HEK293 (cell line): ENCODE measurements around the gene TK1.

ENCODE experiments used
- CTCF ChIA-PET: fragments of 350-600 bp; formaldehyde crosslinking; extraction: SDS; loops from one replicate; lab custom pipeline; 2021; ENCODE audit warnings: antibody characterized with exemption; lab: Yijun Ruan, JAX
- POLR2A ChIA-PET: fragments of 300-600 bp; formaldehyde crosslinking; extraction: SDS; loops from one replicate; lab custom pipeline; 2020; ENCODE audit warnings: antibody characterized with exemption, inconsistent platforms; lab: Yijun Ruan, JAX
- H3K27ac ChIP-seq: fragments of 200-500 bp; sonication (Bioruptor generic); 2 replicates; pipeline ENCODE4 v1.5.1; 2014; ENCODE audit warnings: low read depth, low read length, control low read depth, inconsistent platforms; ENCODE audit errors: extremely low read depth
- H3K36me3 ChIP-seq, 2 experiments: fragments of 200-500 bp in 1 of 2; sonication (Bioruptor generic) in 1 of 2; 1 replicate in 1 of 2; 2 replicates in 1 of 2; pipeline ENCODE4 v1.5.1; 2014 to 2017; ENCODE audit warnings: inconsistent platforms in 2 of 2, low read length in 2 of 2; ENCODE audit not compliant: control insufficient read depth in 2 of 2, insufficient read depth in 1 of 2
- H3K4me1 ChIP-seq: fragments of 200-500 bp; sonication (Bioruptor generic); 2 replicates; pipeline ENCODE4 v1.5.1; 2014; ENCODE audit warnings: mild to moderate bottlenecking, low read length, inconsistent platforms; ENCODE audit not compliant: control insufficient read depth, insufficient read depth
- H3K4me3 ChIP-seq: 2 replicates; pipeline ENCODE4 v1.5.1; 2011; ENCODE audit warnings: low read depth, mild to moderate bottlenecking, control low read depth, low read length, moderate library complexity
- H3K9me3 ChIP-seq: fragments of 200-500 bp; sonication (Bioruptor generic); 2 replicates; pipeline ENCODE4 v1.5.1; 2014; ENCODE audit warnings: low read depth, low read length, inconsistent platforms; ENCODE audit not compliant: control insufficient read depth, insufficient read depth
- BCL11B ChIP-seq: fragments of 450-650 bp; formaldehyde crosslinking; IDR thresholded peaks from 2 replicates; pipeline ENCODE4 v1.5.1; 2016; ENCODE audit warnings: low read depth, missing biosample characterization, missing genetic modification characterization
- GFI1B ChIP-seq: fragments of 450-650 bp; formaldehyde crosslinking; IDR thresholded peaks from 2 replicates; pipeline ENCODE4 v1.5.1; 2016; ENCODE audit warnings: missing biosample characterization, missing genetic modification characterization
- PRDM1 ChIP-seq: fragments of 450-650 bp; formaldehyde crosslinking; IDR thresholded peaks from 2 replicates; pipeline ENCODE4; 2016; ENCODE audit warnings: missing biosample characterization, missing genetic modification characterization
- SP7 ChIP-seq: fragments of 450-650 bp; formaldehyde crosslinking; IDR thresholded peaks from 2 replicates; pipeline ENCODE4 v1.5.1; 2016; ENCODE audit warnings: missing biosample characterization, missing genetic modification characterization
- TSHZ1 ChIP-seq: fragments of 450-650 bp; formaldehyde crosslinking; IDR thresholded peaks from 2 replicates; pipeline ENCODE4 v1.5.1; 2016; ENCODE audit warnings: missing biosample characterization, missing genetic modification characterization, borderline replicate concordance
- YY1 ChIP-seq: fragments of 450-650 bp; formaldehyde crosslinking; IDR thresholded peaks from 2 replicates; pipeline ENCODE4 v1.5.1; 2018; ENCODE audit warnings: missing biosample characterization, missing genetic modification characterization
- ZFP3 ChIP-seq: fragments of 450-650 bp; formaldehyde crosslinking; IDR thresholded peaks from 2 replicates; pipeline ENCODE4 v1.5.1; 2016; ENCODE audit warnings: low read depth, missing biosample characterization, missing genetic modification characterization
- ZNF10 ChIP-seq: fragments of 450-650 bp; formaldehyde crosslinking; IDR thresholded peaks from 2 replicates; pipeline ENCODE4 v1.5.1; 2017; ENCODE audit warnings: missing biosample characterization, missing genetic modification characterization
- ZNF354C ChIP-seq: fragments of 450-650 bp; formaldehyde crosslinking; IDR thresholded peaks from 2 replicates; pipeline ENCODE4 v1.5.1; 2016; ENCODE audit warnings: missing biosample characterization, missing genetic modification characterization, low read depth, borderline replicate concordance
- ZNF404 ChIP-seq: fragments of 450-650 bp; formaldehyde crosslinking; IDR thresholded peaks from 2 replicates; pipeline ENCODE4 v1.5.1; 2017; ENCODE audit warnings: missing biosample characterization, missing genetic modification characterization
- ZNF510 ChIP-seq: fragments of 450-650 bp; formaldehyde crosslinking; IDR thresholded peaks from 2 replicates; pipeline ENCODE4 v1.5.1; 2018; ENCODE audit warnings: mild to moderate bottlenecking, missing genetic modification characterization, missing biosample characterization; ENCODE audit not compliant: insufficient replicate concordance
- ZNF514 ChIP-seq: fragments of 450-650 bp; formaldehyde crosslinking; IDR thresholded peaks from 2 replicates; pipeline ENCODE4 v1.5.1; 2016; ENCODE audit warnings: missing biosample characterization, missing genetic modification characterization
- ZNF521 ChIP-seq: fragments of 450-650 bp; formaldehyde crosslinking; IDR thresholded peaks from 2 replicates; pipeline ENCODE4 v1.5.1; 2017; ENCODE audit warnings: missing biosample characterization, mild to moderate bottlenecking, missing genetic modification characterization
- ZNF529 ChIP-seq: fragments of 450-650 bp; formaldehyde crosslinking; IDR thresholded peaks from 2 replicates; pipeline ENCODE4 v1.5.1; 2017; ENCODE audit warnings: missing genetic modification characterization, missing biosample characterization; ENCODE audit not compliant: insufficient replicate concordance
- ZNF549 ChIP-seq: fragments of 450-650 bp; IDR thresholded peaks from 2 replicates; pipeline ENCODE4 v1.5.1; 2018; ENCODE audit warnings: missing biosample characterization, missing genetic modification characterization, mild to moderate bottlenecking, inconsistent platforms, moderate library complexity
- ZNF610 ChIP-seq: fragments of 450-650 bp; formaldehyde crosslinking; IDR thresholded peaks from 2 replicates; pipeline ENCODE4 v1.5.1; 2016; ENCODE audit warnings: missing biosample characterization, missing genetic modification characterization, borderline replicate concordance
- ZNF701 ChIP-seq: fragments of 450-650 bp; formaldehyde crosslinking; IDR thresholded peaks from 2 replicates; pipeline ENCODE4 v1.5.1; 2016; ENCODE audit warnings: missing biosample characterization, missing genetic modification characterization
- ZNF777 ChIP-seq: fragments of 450-650 bp; formaldehyde crosslinking; IDR thresholded peaks from 2 replicates; pipeline ENCODE4 v1.5.1; 2017; ENCODE audit warnings: missing biosample characterization, missing genetic modification characterization, borderline replicate concordance
- TF ChIP-seq, protein P1 (sequence below): fragments of 450-650 bp; formaldehyde crosslinking; IDR thresholded peaks from 2 replicates; pipeline ENCODE4 v1.5.1; 2017; ENCODE audit warnings: missing biosample characterization, missing genetic modification characterization
- TF ChIP-seq, protein P2 (sequence below): sonication (generic); formaldehyde crosslinking; IDR thresholded peaks from 2 replicates; pipeline ENCODE4 v1.8.1; 2022; ENCODE audit warnings: mild to moderate bottlenecking, moderate library complexity, missing genetic modification reagents

The TK1 gene

DNA sequence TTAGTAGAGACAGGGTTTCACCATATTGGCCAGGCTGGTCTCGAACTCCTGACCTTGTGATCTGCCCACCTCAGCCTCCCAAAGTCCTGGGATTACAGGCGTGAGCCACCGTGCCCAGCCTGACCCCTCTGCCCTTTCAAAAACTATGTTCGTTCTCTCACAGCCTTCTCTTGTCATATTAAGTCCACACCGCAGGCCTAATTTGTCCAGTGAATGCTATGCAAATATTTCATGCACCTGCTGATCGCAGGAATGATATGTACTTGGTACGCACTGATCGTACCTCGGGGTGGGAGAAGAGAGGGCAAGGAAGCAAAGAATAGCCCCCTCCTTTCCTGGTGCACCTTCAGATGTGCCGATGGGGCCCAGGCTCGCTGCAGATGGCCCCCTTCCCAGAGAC is 24.2 kb upstream of the TK1 start:
- ChIA-PET CTCF (no interaction called here), POLR2A (no interaction called here)
- H3K4me3 ChIP-seq = no peak overlapping the region
- H3K36me3 ChIP-seq = peaks cover 10 to 15% of the 10 kb centered on the region in 2 experiments; a peak in 2 of 3 replicates
- TF ChIP-seq ZNF354C (tag by site-specific recombination) = no peak
- no peak for TF ChIP-seq ZNF610
- no peak for TF ChIP-seq BCL11B (tag by site-specific recombination)
- no peak for TF ChIP-seq ZNF701
- no peak for TF ChIP-seq ZNF521 (tag by site-specific recombination)
- TF ChIP-seq PRDM1 (tag by site-specific recombination) = no peak
- no peaks in the 10 kb centered on the region for H3K9me3 ChIP-seq
- H3K4me1 ChIP-seq = peaks cover 8% of the 10 kb centered on the region
- H3K27ac ChIP-seq = no peak overlapping the region

GRCh38 chr17:78210111-78210510 is 23.3 kb upstream of the TK1 start:
- Histone ChIP-seq H3K36me3 (peaks cover under 1 to 17% of the 10 kb centered on the region in 2 experiments; a peak in 2 of 3 replicates), H3K9me3 (no peaks in the 10 kb centered on the region), H3K4me3 (no peak overlapping the region), H3K27ac (no peak overlapping the region), H3K4me1 (0 out of 2 replicates have a peak, but pooled peaks cover under 1% of the 10 kb centered on the region)
- ChIA-PET CTCF (no interaction called here), POLR2A (interaction anchor here (0.7 kb wide), 1 partner anchor 9 kb away, joined by 3 read pairs; no protein-coding TSS in a partner anchor)
- TF ChIP-seq ZNF529 (tag by site-specific recombination) = no peak
- TF ChIP-seq GFI1B = no peak
- TF ChIP-seq ZNF777 (tag by site-specific recombination) = no peak
- no peak for TF ChIP-seq ZNF549 (tag by site-specific recombination)
- TF ChIP-seq ZNF610 = no peak
- TF ChIP-seq, protein P1, sequence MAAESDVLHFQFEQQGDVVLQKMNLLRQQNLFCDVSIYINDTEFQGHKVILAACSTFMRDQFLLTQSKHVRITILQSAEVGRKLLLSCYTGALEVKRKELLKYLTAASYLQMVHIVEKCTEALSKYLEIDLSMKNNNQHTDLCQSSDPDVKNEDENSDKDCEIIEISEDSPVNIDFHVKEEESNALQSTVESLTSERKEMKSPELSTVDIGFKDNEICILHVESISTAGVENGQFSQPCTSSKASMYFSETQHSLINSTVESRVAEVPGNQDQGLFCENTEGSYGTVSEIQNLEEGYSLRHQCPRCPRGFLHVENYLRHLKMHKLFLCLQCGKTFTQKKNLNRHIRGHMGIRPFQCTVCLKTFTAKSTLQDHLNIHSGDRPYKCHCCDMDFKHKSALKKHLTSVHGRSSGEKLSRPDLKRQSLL (tag by site-specific recombination) = no peak
- TF ChIP-seq ZFP3 = no peak
- TF ChIP-seq ZNF514 (tag by site-specific recombination) = no peak
- no peak for TF ChIP-seq ZNF404 (tag by site-specific recombination)
- TF ChIP-seq SP7 (tag by site-specific recombination) = no peak
- TF ChIP-seq, protein P2, sequence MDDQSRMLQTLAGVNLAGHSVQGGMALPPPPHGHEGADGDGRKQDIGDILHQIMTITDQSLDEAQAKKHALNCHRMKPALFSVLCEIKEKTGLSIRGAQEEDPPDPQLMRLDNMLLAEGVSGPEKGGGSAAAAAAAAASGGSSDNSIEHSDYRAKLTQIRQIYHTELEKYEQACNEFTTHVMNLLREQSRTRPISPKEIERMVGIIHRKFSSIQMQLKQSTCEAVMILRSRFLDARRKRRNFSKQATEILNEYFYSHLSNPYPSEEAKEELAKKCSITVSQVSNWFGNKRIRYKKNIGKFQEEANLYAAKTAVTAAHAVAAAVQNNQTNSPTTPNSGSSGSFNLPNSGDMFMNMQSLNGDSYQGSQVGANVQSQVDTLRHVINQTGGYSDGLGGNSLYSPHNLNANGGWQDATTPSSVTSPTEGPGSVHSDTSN (CRISPR knock-in tag) = no peak
- TF ChIP-seq YY1 = no peak
- TF ChIP-seq TSHZ1 (tag by site-specific recombination) = no peak
- no peak for TF ChIP-seq ZNF10 (tag by site-specific recombination)
- TF ChIP-seq ZNF510 (tag by site-specific recombination) = no peak
